Measurements from ENCODE around the gene LYPD6B.

Gene LYPD6B

DNA sequence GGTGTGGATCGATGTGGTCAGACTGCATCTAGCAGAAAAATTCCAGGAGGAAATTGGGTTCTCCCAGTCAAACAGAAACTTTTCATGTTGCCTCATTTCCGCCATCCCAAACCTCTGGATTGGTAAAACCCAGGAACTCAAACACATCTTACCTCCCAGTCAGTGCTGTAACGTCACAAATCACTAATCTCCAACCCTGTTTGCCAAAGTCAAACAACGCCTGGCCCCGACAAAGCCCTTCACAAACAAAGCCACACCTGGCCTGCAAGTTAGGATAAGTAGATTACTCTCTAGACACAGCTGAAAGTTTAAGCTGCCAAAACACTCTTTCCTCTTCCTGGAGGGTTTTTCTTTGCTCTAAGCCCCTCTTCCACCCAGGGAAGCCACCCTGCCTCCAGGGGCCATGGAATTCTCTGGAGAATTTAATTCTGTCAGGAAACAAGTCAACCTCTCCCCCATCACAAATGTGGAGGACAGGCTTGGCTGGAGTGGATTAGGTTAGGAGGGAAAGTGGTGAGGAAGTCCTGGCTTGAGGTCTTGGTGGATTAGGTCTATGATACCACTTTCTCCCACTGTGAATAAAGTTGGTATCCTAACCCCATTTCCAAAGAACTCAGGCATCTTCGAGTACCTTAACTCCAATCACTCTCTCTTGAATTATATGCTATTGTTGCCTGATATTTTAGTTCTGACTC, 86.7 kb downstream of the LYPD6B start:
- peaks cover 0 to 3% of the 10 kb centered on the region in 2 donors for H3K4me1 ChIP-seq (ENCODE audit: control insufficient read depth in 2 of 2, insufficient read depth in 1 of 2, low read depth in 1 of 2, low read length in 2 of 2)
- peaks cover 0 to 33% (median 0%) of the 10 kb centered on the region in 3 experiments for H3K27me3 ChIP-seq (ENCODE audit: control insufficient read depth in 3 of 3, insufficient read depth in 3 of 3, low read depth in 1 of 3, low read length in 3 of 3)
- H3K27ac ChIP-seq (replicated peaks; ENCODE audit: low read length) = no peak overlapping the region
- WGBS, 2 donors (ENCODE audit: extremely low coverage in 2 of 2, insufficient read length in 2 of 2, insufficient replicate concordance in 1 of 2) = no CpG with 5 or more reads among the region's 6 CpGs
- no peak overlapping the region for H3K18ac ChIP-seq (ENCODE audit: low read length)
- H4K8ac ChIP-seq (ENCODE audit: low read depth, low read length) = no peak overlapping the region
- no peaks in the 10 kb centered on the region for H3K79me1 ChIP-seq (ENCODE audit: low read depth, low read length)
- H3K4me2 ChIP-seq (ENCODE audit: insufficient read depth, low read length, poor library complexity, severe bottlenecking) = no peak overlapping the region
- no peak overlapping the region for H2BK15ac ChIP-seq (ENCODE audit: low read length)
- H2BK12ac ChIP-seq (ENCODE audit: low read length) = no peak overlapping the region
- no peak overlapping the region for H2AK5ac ChIP-seq (ENCODE audit: low read depth, low read length)
- H2BK5ac ChIP-seq (ENCODE audit: low read length) = no peak overlapping the region
- H2AFZ ChIP-seq (ENCODE audit: low read length) = no peak overlapping the region
- H3K14ac ChIP-seq (ENCODE audit: low read length) = no peak overlapping the region
- H3K36me3 ChIP-seq (replicated peaks in 1 of 2; ENCODE audit: control insufficient read depth in 2 of 2, insufficient read depth in 2 of 2, low read length in 2 of 2) = no peaks in the 10 kb centered on the region
- H3K9ac ChIP-seq (ENCODE audit: low read depth, low read length, poor library complexity) = no peak overlapping the region
- no peak for DNase-seq (ENCODE audit: low spot score)
- no peak overlapping the region for H3K4ac ChIP-seq (ENCODE audit: low read length)
- no peak overlapping the region for H3K4me3 ChIP-seq (ENCODE audit: low read length in 2 of 2)
- no peak overlapping the region for H4K91ac ChIP-seq (ENCODE audit: low read depth, low read length, poor library complexity)
- H3K23ac ChIP-seq (ENCODE audit: low read depth, low read length, poor library complexity) = no peak overlapping the region
- no peak overlapping the region for H2BK120ac ChIP-seq (ENCODE audit: low read depth, low read length)
- peaks cover 0 to 2% of the 10 kb centered on the region in 2 donors for H3K9me3 ChIP-seq (replicated peaks in 1 of 2; ENCODE audit: control insufficient read depth in 2 of 2, insufficient read depth in 1 of 2, low read depth in 1 of 2, low read length in 2 of 2)

DNA sequence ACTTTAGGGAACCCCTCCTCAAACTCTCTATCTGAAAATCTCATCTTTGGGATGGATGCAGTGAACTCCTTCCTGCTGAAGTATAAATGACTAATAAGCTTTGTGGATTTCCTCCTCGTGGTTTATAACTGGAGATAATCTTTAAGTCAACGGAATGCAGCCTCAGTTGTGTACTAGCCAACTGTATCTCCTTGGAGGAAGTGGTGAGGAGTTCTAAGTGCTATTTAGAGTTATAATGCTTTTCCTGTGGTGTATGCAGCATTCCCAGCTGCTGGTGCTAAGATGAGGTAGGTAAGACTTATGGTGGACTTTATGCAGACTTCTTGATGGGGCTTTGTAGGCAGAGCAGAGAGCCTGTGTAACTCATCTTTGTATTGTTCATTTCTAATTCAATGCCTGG, 90.9 kb downstream of the LYPD6B start:
- no peaks in the 10 kb centered on the region for H3K9me3 ChIP-seq (replicated peaks in 1 of 2; ENCODE audit: control insufficient read depth in 2 of 2, insufficient read depth in 1 of 2, low read depth in 1 of 2, low read length in 2 of 2)
- H3K4me1 ChIP-seq (ENCODE audit: control insufficient read depth in 2 of 2, insufficient read depth in 1 of 2, low read depth in 1 of 2, low read length in 2 of 2) = peaks cover 0 to 3% of the 10 kb centered on the region in 2 donors
- H3K4ac ChIP-seq (ENCODE audit: low read length) = no peak overlapping the region
- H2BK15ac ChIP-seq (ENCODE audit: low read length) = no peak overlapping the region
- no peak overlapping the region for H3K23ac ChIP-seq (ENCODE audit: low read depth, low read length, poor library complexity)
- H3K36me3 ChIP-seq (replicated peaks in 1 of 2; ENCODE audit: control insufficient read depth in 2 of 2, insufficient read depth in 2 of 2, low read length in 2 of 2) = no peaks in the 10 kb centered on the region
- H2BK12ac ChIP-seq (ENCODE audit: low read length) = no peak overlapping the region
- H2BK120ac ChIP-seq (ENCODE audit: low read depth, low read length) = no peak overlapping the region
- no peaks in the 10 kb centered on the region for H3K79me1 ChIP-seq (ENCODE audit: low read depth, low read length)
- no peak overlapping the region for H4K8ac ChIP-seq (ENCODE audit: low read depth, low read length)
- no CpG with 5 or more reads among the region's 2 CpGs for WGBS, 2 donors (ENCODE audit: extremely low coverage in 2 of 2, insufficient read length in 2 of 2, insufficient replicate concordance in 1 of 2)
- no peak overlapping the region for H3K14ac ChIP-seq (ENCODE audit: low read length)
- H3K4me2 ChIP-seq (ENCODE audit: insufficient read depth, low read length, poor library complexity, severe bottlenecking) = no peak overlapping the region
- no peak overlapping the region for H2BK5ac ChIP-seq (ENCODE audit: low read length)
- peaks cover 0 to 46% (median 0%) of the 10 kb centered on the region in 3 experiments for H3K27me3 ChIP-seq (ENCODE audit: control insufficient read depth in 3 of 3, insufficient read depth in 3 of 3, low read depth in 1 of 3, low read length in 3 of 3)
- H3K27ac ChIP-seq (replicated peaks; ENCODE audit: low read length) = no peak overlapping the region
- no peak overlapping the region for H2AK5ac ChIP-seq (ENCODE audit: low read depth, low read length)
- no peak overlapping the region for H3K4me3 ChIP-seq (ENCODE audit: low read length in 2 of 2)
- no peak overlapping the region for H3K18ac ChIP-seq (ENCODE audit: low read length)
- H3K9ac ChIP-seq (ENCODE audit: low read depth, low read length, poor library complexity) = no peak overlapping the region
- H4K91ac ChIP-seq (ENCODE audit: low read depth, low read length, poor library complexity) = no peak overlapping the region
- H2AFZ ChIP-seq (ENCODE audit: low read length) = no peak overlapping the region
- no peak for DNase-seq (ENCODE audit: low spot score)

DNA sequence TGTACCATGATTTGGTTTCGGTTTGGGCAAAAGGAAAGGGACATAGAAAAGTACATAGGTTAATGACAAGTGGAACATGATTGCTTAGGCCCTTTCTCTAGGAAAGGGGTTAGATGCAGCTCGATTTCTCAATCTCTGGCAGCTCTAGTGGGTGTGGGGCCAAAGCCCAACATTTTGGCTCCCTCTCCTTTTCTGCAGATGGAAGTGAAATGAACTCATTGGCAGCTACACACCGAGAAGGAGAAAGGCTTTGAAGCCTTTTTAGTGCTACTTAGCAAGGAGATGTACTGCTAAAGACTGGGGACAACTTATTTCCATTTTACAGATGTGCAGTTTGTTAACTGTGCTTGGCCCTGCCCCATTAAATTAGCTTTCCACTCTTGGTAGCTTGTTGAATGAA, 93.8 kb downstream of the LYPD6B start:
- no peak for DNase-seq (ENCODE audit: low spot score)
- Histone ChIP-seq H3K79me1 (ENCODE audit: low read depth, low read length) (no peaks in the 10 kb centered on the region), H3K4me1 (ENCODE audit: control insufficient read depth in 2 of 2, insufficient read depth in 1 of 2, low read depth in 1 of 2, low read length in 2 of 2) (no peaks in the 10 kb centered on the region), H2BK120ac (ENCODE audit: low read depth, low read length) (no peak overlapping the region), H4K8ac (ENCODE audit: low read depth, low read length) (no peak overlapping the region), H3K9ac (ENCODE audit: low read depth, low read length, poor library complexity) (no peak overlapping the region), H3K18ac (ENCODE audit: low read length) (no peak overlapping the region), H4K91ac (ENCODE audit: low read depth, low read length, poor library complexity) (no peak overlapping the region), H3K27me3 (ENCODE audit: control insufficient read depth in 3 of 3, insufficient read depth in 3 of 3, low read depth in 1 of 3, low read length in 3 of 3) (peaks cover 0 to 40% (median 0%) of the 10 kb centered on the region in 3 experiments), H2AK5ac (ENCODE audit: low read depth, low read length) (no peak overlapping the region), H2BK12ac (ENCODE audit: low read length) (no peak overlapping the region), H3K4ac (ENCODE audit: low read length) (no peak overlapping the region), H3K27ac (replicated peaks; ENCODE audit: low read length) (no peak overlapping the region), H2BK15ac (ENCODE audit: low read length) (no peak overlapping the region), H2BK5ac (ENCODE audit: low read length) (no peak overlapping the region), H3K23ac (ENCODE audit: low read depth, low read length, poor library complexity) (no peak overlapping the region), H3K4me3 (ENCODE audit: low read length in 2 of 2) (no peak overlapping the region), H3K4me2 (ENCODE audit: insufficient read depth, low read length, poor library complexity, severe bottlenecking) (no peak overlapping the region), H3K9me3 (replicated peaks in 1 of 2; ENCODE audit: control insufficient read depth in 2 of 2, insufficient read depth in 1 of 2, low read depth in 1 of 2, low read length in 2 of 2) (no peaks in the 10 kb centered on the region), H3K36me3 (replicated peaks in 1 of 2; ENCODE audit: control insufficient read depth in 2 of 2, insufficient read depth in 2 of 2, low read length in 2 of 2) (no peaks in the 10 kb centered on the region), H2AFZ (ENCODE audit: low read length) (no peak overlapping the region), H3K14ac (ENCODE audit: low read length) (no peak overlapping the region)
- WGBS, 2 donors (ENCODE audit: extremely low coverage in 2 of 2, insufficient read length in 2 of 2, insufficient replicate concordance in 1 of 2) = no CpG with 5 or more reads among the region's 3 CpGs

DNA sequence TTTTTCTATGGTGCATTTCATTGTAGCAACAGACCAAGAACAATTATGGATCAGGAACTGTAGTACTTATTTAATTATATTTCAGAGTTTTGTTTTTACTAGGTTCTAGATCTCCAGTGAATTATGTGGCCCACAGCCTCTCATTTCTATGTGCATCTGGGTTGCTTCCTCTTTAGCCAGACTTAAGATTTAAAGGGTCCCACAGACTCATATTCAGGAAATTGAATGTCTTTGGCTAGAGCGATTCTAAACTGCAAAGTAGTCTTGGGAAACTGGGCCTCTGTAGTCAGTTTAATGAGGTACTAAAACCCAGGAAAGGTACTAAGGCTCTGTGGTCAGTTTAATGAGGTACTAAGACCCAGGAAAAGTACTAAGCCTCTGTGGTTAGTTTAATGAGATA, 94.4 kb downstream of the LYPD6B start:
- no peaks in the 10 kb centered on the region for H3K4me1 ChIP-seq (ENCODE audit: control insufficient read depth in 2 of 2, insufficient read depth in 1 of 2, low read depth in 1 of 2, low read length in 2 of 2)
- no peak overlapping the region for H2BK120ac ChIP-seq (ENCODE audit: low read depth, low read length)
- H3K27me3 ChIP-seq (ENCODE audit: control insufficient read depth in 3 of 3, insufficient read depth in 3 of 3, low read depth in 1 of 3, low read length in 3 of 3) = peaks cover 0 to 40% (median 0%) of the 10 kb centered on the region in 3 experiments
- no peak overlapping the region for H3K9ac ChIP-seq (ENCODE audit: low read depth, low read length, poor library complexity)
- no peaks in the 10 kb centered on the region for H3K9me3 ChIP-seq (replicated peaks in 1 of 2; ENCODE audit: control insufficient read depth in 2 of 2, insufficient read depth in 1 of 2, low read depth in 1 of 2, low read length in 2 of 2)
- H3K4me3 ChIP-seq (ENCODE audit: low read length in 2 of 2) = no peak overlapping the region
- no peak for DNase-seq (ENCODE audit: low spot score)
- H3K14ac ChIP-seq (ENCODE audit: low read length) = no peak overlapping the region
- no peak overlapping the region for H3K23ac ChIP-seq (ENCODE audit: low read depth, low read length, poor library complexity)
- no peaks in the 10 kb centered on the region for H3K36me3 ChIP-seq (replicated peaks in 1 of 2; ENCODE audit: control insufficient read depth in 2 of 2, insufficient read depth in 2 of 2, low read length in 2 of 2)
- H3K27ac ChIP-seq (replicated peaks; ENCODE audit: low read length) = no peak overlapping the region
- no peak overlapping the region for H3K4me2 ChIP-seq (ENCODE audit: insufficient read depth, low read length, poor library complexity, severe bottlenecking)
- no peak overlapping the region for H4K8ac ChIP-seq (ENCODE audit: low read depth, low read length)
- H3K4ac ChIP-seq (ENCODE audit: low read length) = no peak overlapping the region
- no CpG with 5 or more reads among the region's 1 CpG for WGBS, 2 donors (ENCODE audit: extremely low coverage in 2 of 2, insufficient read length in 2 of 2, insufficient replicate concordance in 1 of 2)
- no peaks in the 10 kb centered on the region for H3K79me1 ChIP-seq (ENCODE audit: low read depth, low read length)
- H2AFZ ChIP-seq (ENCODE audit: low read length) = no peak overlapping the region
- no peak overlapping the region for H2BK12ac ChIP-seq (ENCODE audit: low read length)
- H2AK5ac ChIP-seq (ENCODE audit: low read depth, low read length) = no peak overlapping the region
- H3K18ac ChIP-seq (ENCODE audit: low read length) = no peak overlapping the region
- H2BK5ac ChIP-seq (ENCODE audit: low read length) = no peak overlapping the region
- no peak overlapping the region for H2BK15ac ChIP-seq (ENCODE audit: low read length)
- no peak overlapping the region for H4K91ac ChIP-seq (ENCODE audit: low read depth, low read length, poor library complexity)
